Hepatocyte (in vitro differentiated cells): ENCODE measurements around the gene CILP2. TPM values are rescaled to one million over a fixed set of nuclear protein-coding genes. Genes with fewer than 3 reads are reported as not detected.

Source experiments
- DNase-seq: peaks from one replicate; pipeline ENCODE4 v3.0.0-alpha.2; 2016; ENCODE audit warnings: low spot score
- H2AFZ ChIP-seq: fragments of 200-600 bp; sonication (generic); 2 replicates; pipeline ENCODE4 v1.6.0; 2016; ENCODE audit warnings: antibody characterized with exemption, mild to moderate bottlenecking
- H3K27ac ChIP-seq: fragments of 200-600 bp; sonication (generic); 2 replicates; pipeline ENCODE4 v1.5.1; 2016; ENCODE audit warnings: mild to moderate bottlenecking
- H3K27me3 ChIP-seq: fragments of 200-600 bp; sonication (generic); 2 replicates; pipeline ENCODE4 v1.6.1; 2016
- H3K36me3 ChIP-seq: fragments of 200-600 bp; sonication (generic); replicated peaks from 2 replicates; pipeline ENCODE4 v1.5.1; 2016; ENCODE audit warnings: low read depth; ENCODE audit not compliant: insufficient read depth
- H3K4me1 ChIP-seq: fragments of 200-600 bp; sonication (generic); 2 replicates; pipeline ENCODE4 v1.5.1; 2016; ENCODE audit warnings: mild to moderate bottlenecking, moderate library complexity; ENCODE audit not compliant: insufficient read depth
- H3K4me2 ChIP-seq: fragments of 200-600 bp; sonication (generic); 2 replicates; pipeline ENCODE4 v1.6.0; 2016
- H3K4me3 ChIP-seq: fragments of 200-600 bp; sonication (generic); 2 replicates; pipeline ENCODE4 v1.5.1; 2016; ENCODE audit warnings: mild to moderate bottlenecking
- H3K79me2 ChIP-seq: fragments of 200-600 bp; sonication (generic); 2 replicates; pipeline ENCODE4 v1.6.0; 2017; ENCODE audit warnings: mild to moderate bottlenecking
- H3K9me2 ChIP-seq: fragments of 200-600 bp; sonication (generic); replicated peaks from 2 replicates; pipeline ENCODE4 v1.6.0; 2017; ENCODE audit warnings: mild to moderate bottlenecking; ENCODE audit not compliant: insufficient read depth
- H3K9me3 ChIP-seq: fragments of 200-600 bp; sonication (generic); 2 replicates; pipeline ENCODE4 v1.5.1; 2016; ENCODE audit warnings: low read depth, mild to moderate bottlenecking
- H4K20me1 ChIP-seq: fragments of 200-600 bp; sonication (generic); 2 replicates; pipeline ENCODE4 v1.6.0; 2016; ENCODE audit warnings: mild to moderate bottlenecking; ENCODE audit not compliant: insufficient read depth, poor library complexity, severe bottlenecking
- EZH2 ChIP-seq: fragments of 200-600 bp; sonication (generic); IDR thresholded peaks from 2 replicates; pipeline ENCODE4 v1.6.1; 2016; ENCODE audit warnings: antibody characterized with exemption, mild to moderate bottlenecking, borderline replicate concordance
- EZH2phosphoT487 ChIP-seq: fragments of 200-600 bp; sonication (generic); IDR thresholded peaks from one replicate; pipeline ENCODE4 v1.6.1; 2018; ENCODE audit warnings: antibody characterized with exemption, mild to moderate bottlenecking, low read depth, moderate library complexity; ENCODE audit not compliant: unreplicated experiment, severe bottlenecking
- WGBS: methylation state at CpG from one replicate; pipeline ENCODE4 v1.1.6; 2016; ENCODE audit warnings: low lambda C conversion rate; ENCODE audit errors: missing lambda C conversion rate; 5-methylcytosine and 5-hydroxymethylcytosine counted together
- polyA plus RNA-seq: library from polyadenylated mRNA; unstranded; fragments of >200 nt; fragmentation: Nextera tagmentation; extraction: Ambion mirVana; gene quantifications from 2 replicates; pipeline ENCODE4 v1.2.1, GENCODE V29; 2016
- total RNA-seq: library from RNA; depleted of rRNA; stranded (reverse); fragments of >200 nt; gene quantifications from 2 replicates; pipeline ENCODE4 v1.2.3, GENCODE V29; 2014
- TF ChIP-seq, protein P1 (sequence below): fragments of 200-600 bp; sonication (generic); IDR thresholded peaks from 2 replicates; pipeline ENCODE4 v1.5.1; 2016; ENCODE audit warnings: antibody characterized with exemption, mild to moderate bottlenecking; ENCODE audit not compliant: poor library complexity

The CILP2 gene
- total and polyA plus RNA-seq, 2 experiments from 2014 or later = 5.7 to 16.5 TPM

DNA sequence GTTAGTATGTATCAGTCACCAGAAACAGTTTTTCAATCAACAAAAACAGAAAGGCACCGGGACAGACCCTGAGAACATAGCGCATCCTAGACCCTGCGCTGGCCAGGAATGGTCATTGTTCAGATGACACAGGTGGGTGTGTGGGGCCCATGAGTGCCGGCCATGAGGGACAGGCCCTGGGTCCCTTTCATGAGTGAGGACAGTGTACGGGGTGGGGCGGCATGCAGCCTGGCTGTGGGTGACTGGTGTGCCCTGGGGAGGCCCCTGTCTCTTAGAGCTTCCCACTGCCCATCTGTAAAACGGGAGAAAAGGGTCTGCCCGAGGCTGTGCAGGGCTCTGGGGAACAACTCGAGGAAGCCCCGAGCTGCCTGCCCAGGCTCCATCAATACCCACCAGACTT, 54.6 kb downstream of the CILP2 start:
- Histone ChIP-seq H2AFZ (no peak overlapping the region), H3K9me3 (no peaks in the 10 kb centered on the region), H3K4me2 (no peak overlapping the region), H3K36me3 (no peaks in the 10 kb centered on the region), H3K79me2 (no peaks in the 10 kb centered on the region), H3K9me2 (no peaks in the 10 kb centered on the region), H4K20me1 (no peaks in the 10 kb centered on the region), H3K27me3 (no peaks in the 10 kb centered on the region), H3K4me1 (peaks cover 6% of the 10 kb centered on the region), H3K4me3 (no peak overlapping the region), H3K27ac (no peak overlapping the region)
- TF ChIP-seq EZH2 (no peak), EZH2phosphoT487 (no peak)
- TF ChIP-seq, protein P1, sequence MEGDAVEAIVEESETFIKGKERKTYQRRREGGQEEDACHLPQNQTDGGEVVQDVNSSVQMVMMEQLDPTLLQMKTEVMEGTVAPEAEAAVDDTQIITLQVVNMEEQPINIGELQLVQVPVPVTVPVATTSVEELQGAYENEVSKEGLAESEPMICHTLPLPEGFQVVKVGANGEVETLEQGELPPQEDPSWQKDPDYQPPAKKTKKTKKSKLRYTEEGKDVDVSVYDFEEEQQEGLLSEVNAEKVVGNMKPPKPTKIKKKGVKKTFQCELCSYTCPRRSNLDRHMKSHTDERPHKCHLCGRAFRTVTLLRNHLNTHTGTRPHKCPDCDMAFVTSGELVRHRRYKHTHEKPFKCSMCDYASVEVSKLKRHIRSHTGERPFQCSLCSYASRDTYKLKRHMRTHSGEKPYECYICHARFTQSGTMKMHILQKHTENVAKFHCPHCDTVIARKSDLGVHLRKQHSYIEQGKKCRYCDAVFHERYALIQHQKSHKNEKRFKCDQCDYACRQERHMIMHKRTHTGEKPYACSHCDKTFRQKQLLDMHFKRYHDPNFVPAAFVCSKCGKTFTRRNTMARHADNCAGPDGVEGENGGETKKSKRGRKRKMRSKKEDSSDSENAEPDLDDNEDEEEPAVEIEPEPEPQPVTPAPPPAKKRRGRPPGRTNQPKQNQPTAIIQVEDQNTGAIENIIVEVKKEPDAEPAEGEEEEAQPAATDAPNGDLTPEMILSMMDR = no peak
- 95% methylated on average over 10 of the region's 10 CpGs for WGBS
- DNase-seq = no peak

DNA sequence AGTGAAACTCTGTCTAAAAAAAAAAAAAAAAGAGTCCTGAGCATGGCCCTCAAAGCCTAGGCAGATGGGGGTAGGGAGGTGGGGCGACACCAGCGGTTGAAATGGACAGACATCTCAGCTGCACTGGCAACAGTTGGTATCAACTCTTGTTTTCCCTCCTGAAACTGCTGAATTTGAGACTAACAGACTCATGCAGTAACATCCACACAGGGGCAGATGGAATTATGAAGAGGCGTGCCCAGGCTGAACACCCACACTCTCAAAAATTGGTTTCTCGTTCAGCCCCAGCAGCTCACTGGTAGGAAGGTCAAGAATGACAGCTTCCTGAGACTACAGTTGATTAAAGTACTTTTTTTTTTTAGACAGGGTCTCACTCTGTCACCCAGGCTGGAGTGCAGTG, 56.3 kb downstream of the CILP2 start:
- H3K36me3 ChIP-seq = no peaks in the 10 kb centered on the region
- 95% methylated on average over 4 of the region's 4 CpGs for WGBS
- DNase-seq = no peak
- no peak overlapping the region for H3K4me2 ChIP-seq
- no peak overlapping the region for H3K4me3 ChIP-seq
- H3K9me2 ChIP-seq = no peaks in the 10 kb centered on the region
- H3K4me1 ChIP-seq = peaks cover 6% of the 10 kb centered on the region
- no peak overlapping the region for H3K27ac ChIP-seq
- no peaks in the 10 kb centered on the region for H4K20me1 ChIP-seq
- H3K27me3 ChIP-seq = no peaks in the 10 kb centered on the region
- TF ChIP-seq EZH2 = no peak
- TF ChIP-seq, protein P1 = no peak
- TF ChIP-seq EZH2phosphoT487 = no peak
- H3K79me2 ChIP-seq = no peaks in the 10 kb centered on the region
- no peaks in the 10 kb centered on the region for H3K9me3 ChIP-seq
- no peak overlapping the region for H2AFZ ChIP-seq

GRCh38 chr19:19595171-19595701, 57.2 kb downstream of the CILP2 start:
- no peaks in the 10 kb centered on the region for H3K27me3 ChIP-seq
- 70% methylated on average over 8 of the region's 8 CpGs for WGBS
- DNase-seq = no peak
- H3K4me1 ChIP-seq = peaks cover 6% of the 10 kb centered on the region
- H3K79me2 ChIP-seq = no peaks in the 10 kb centered on the region
- H3K36me3 ChIP-seq = no peaks in the 10 kb centered on the region
- H3K27ac ChIP-seq = no peak overlapping the region
- H3K4me2 ChIP-seq = no peak overlapping the region
- no peak overlapping the region for H3K4me3 ChIP-seq
- H3K9me3 ChIP-seq = no peaks in the 10 kb centered on the region
- no peaks in the 10 kb centered on the region for H3K9me2 ChIP-seq
- no peaks in the 10 kb centered on the region for H4K20me1 ChIP-seq
- TF ChIP-seq EZH2 (no peak), EZH2phosphoT487 (no peak)
- TF ChIP-seq, protein P1 = no peak
- H2AFZ ChIP-seq = no peak overlapping the region

Other genes starting within 250 kb of the CILP2 start
- 13.1 and 25.8 TPM in 2 replicates for gene SUGP1, start 217.8 kb upstream of the CILP2 start, total RNA-seq
- gene SUGP1, start 217.8 kb upstream of the CILP2 start, polyA plus RNA-seq = 43.7 and 57.4 TPM in 2 replicates
- gene MAU2, start 217.4 kb upstream of the CILP2 start, total RNA-seq = 21.2 and 31.8 TPM in 2 replicates
- 25.3 and 29.0 TPM in 2 replicates for gene MAU2, start 217.4 kb upstream of the CILP2 start, polyA plus RNA-seq
- 28.0 and 35.7 TPM in 2 replicates for gene GATAD2A, start 132.6 kb upstream of the CILP2 start, total RNA-seq
- gene GATAD2A, start 132.6 kb upstream of the CILP2 start, polyA plus RNA-seq = 31.4 and 35.3 TPM in 2 replicates
- 0.87 and 1.1 TPM in 2 replicates for gene TSSK6, start 22.7 kb upstream of the CILP2 start, total RNA-seq
- 1.3 TPM in 1 of 2 replicates, not detected in the other for gene TSSK6, start 22.7 kb upstream of the CILP2 start, polyA plus RNA-seq
- gene NDUFA13, start 22.0 kb upstream of the CILP2 start, total RNA-seq = 46.3 and 80.4 TPM in 2 replicates
- gene NDUFA13, start 22.0 kb upstream of the CILP2 start, polyA plus RNA-seq = 598 and 615 TPM in 2 replicates
- 0.72 and 3.0 TPM in 2 replicates for gene YJEFN3, start 9.4 kb upstream of the CILP2 start, total RNA-seq
- gene YJEFN3, start 9.4 kb upstream of the CILP2 start, polyA plus RNA-seq = 12.5 and 14.0 TPM in 2 replicates
- 0.64 and 3.2 TPM in 2 replicates for gene PBX4, start 80.4 kb downstream of the CILP2 start, total RNA-seq
- 2.5 and 4.3 TPM in 2 replicates for gene PBX4, start 80.4 kb downstream of the CILP2 start, polyA plus RNA-seq
- 11.5 and 20.1 TPM in 2 replicates for gene LPAR2, start 90.0 kb downstream of the CILP2 start, total RNA-seq
- gene LPAR2, start 90.0 kb downstream of the CILP2 start, polyA plus RNA-seq = 33.1 and 42.6 TPM in 2 replicates
- gene GMIP, start 105.4 kb downstream of the CILP2 start, total RNA-seq = 4.5 and 5.6 TPM in 2 replicates
- gene GMIP, start 105.4 kb downstream of the CILP2 start, polyA plus RNA-seq = 11.4 and 13.0 TPM in 2 replicates
- gene ATP13A1, start 125.4 kb downstream of the CILP2 start, total RNA-seq = 53.0 and 113 TPM in 2 replicates
- 92.0 and 97.5 TPM in 2 replicates for gene ATP13A1, start 125.4 kb downstream of the CILP2 start, polyA plus RNA-seq
- gene ZNF101, start 130.6 kb downstream of the CILP2 start, total RNA-seq = 3.3 and 5.9 TPM in 2 replicates
- gene ZNF101, start 130.6 kb downstream of the CILP2 start, polyA plus RNA-seq = 3.6 and 5.1 TPM in 2 replicates
- gene ZNF14, start 194.8 kb downstream of the CILP2 start, total RNA-seq = 7.3 and 7.5 TPM in 2 replicates
- gene ZNF14, start 194.8 kb downstream of the CILP2 start, polyA plus RNA-seq = 3.9 and 4.6 TPM in 2 replicates